Right cardiac atrium (tissue), 5 donors: ENCODE measurements around the gene RSPH10B2. TPM values are rescaled to one million over a fixed set of nuclear protein-coding genes. Genes with fewer than 3 reads are reported as not detected.
"Not testable (repeated sequence)": the region's sequence is repeated elsewhere in the genome, so short reads cannot be mapped to it uniquely, and the experiment has no call there.

Experiments
- ATAC-seq, 2 donors: fragments of 200-7000 bp; cut with Tn5 transposase; one replicate each; pipeline versions ENCODE4 v1.8.0 to v1.9.1; 2020; ENCODE audit warnings: moderate library complexity in 2 of 2, mild to moderate bottlenecking in 1 of 2
- DNase-seq, 3 donors: peaks; one replicate each; pipeline ENCODE4 v3.0.0-alpha.2; 2020
- H3K27ac ChIP-seq: one replicate; pipeline ENCODE4 v1.5.1; 2013; ENCODE audit warnings: mild to moderate bottlenecking, low read length, control low read depth, moderate library complexity
- H3K27me3 ChIP-seq: one replicate; pipeline ENCODE4 v1.6.1; 2013; ENCODE audit not compliant: control insufficient read depth, insufficient read depth
- H3K4me1 ChIP-seq: one replicate; pipeline ENCODE4 v1.6.1; 2013; ENCODE audit warnings: low read length; ENCODE audit not compliant: control insufficient read depth, insufficient read depth
- H3K4me3 ChIP-seq: one replicate; pipeline ENCODE4 v1.5.1; 2013; ENCODE audit warnings: low read length, control low read depth
- H3K9me3 ChIP-seq: one replicate; pipeline ENCODE4 v1.6.1; 2013; ENCODE audit warnings: low read length; ENCODE audit not compliant: control insufficient read depth
- whole genome bisulfite sequencing: extraction: QIAGEN DNeasy Blood & Tissue Kit; methylation state at CpG from one replicate; pipeline ENCODE4 v1.1.7; 2013; 5-methylcytosine and 5-hydroxymethylcytosine counted together
- intact Hi-C, 4 donors: fragments of 100-400 bp; cut with DNase I; formaldehyde crosslinking; loops; one replicate each; pipeline versions ENCODE4 v1.11.0 to v1.14.0; 2022 to 2023
- polyA plus RNA-seq: library from polyadenylated mRNA; stranded (reverse); fragments of 200-250 nt; gene quantifications from one replicate; pipeline ENCODE4 v1.2.3, GENCODE V29; 2013
- total RNA-seq, 4 donors: library from RNA; stranded (reverse); fragmentation: NEBNext Ultra II Directional; extraction: Animal tissue kit (Norgen Biotek cat#: 25700); gene quantifications; one replicate each; pipeline ENCODE4 v1.2.1, GENCODE V29; 2021
- donor health status: healthy with polysubstance abuse.
- donor health status: DM: no; HTN: yes; CAD: no.
- donor health status: DM: no; HTN: no; CAD: no.
- donor health status: DM: no; HTN: yes; CAD: no; lungs with severe emphysema.
- donor health status: DM: yes; HTN: yes; CAD: no.

Gene RSPH10B2
- total and polyA plus RNA-seq, 5 donors = 0.24 to 0.34 (median 0.25) TPM; not detected in 2

DNA sequence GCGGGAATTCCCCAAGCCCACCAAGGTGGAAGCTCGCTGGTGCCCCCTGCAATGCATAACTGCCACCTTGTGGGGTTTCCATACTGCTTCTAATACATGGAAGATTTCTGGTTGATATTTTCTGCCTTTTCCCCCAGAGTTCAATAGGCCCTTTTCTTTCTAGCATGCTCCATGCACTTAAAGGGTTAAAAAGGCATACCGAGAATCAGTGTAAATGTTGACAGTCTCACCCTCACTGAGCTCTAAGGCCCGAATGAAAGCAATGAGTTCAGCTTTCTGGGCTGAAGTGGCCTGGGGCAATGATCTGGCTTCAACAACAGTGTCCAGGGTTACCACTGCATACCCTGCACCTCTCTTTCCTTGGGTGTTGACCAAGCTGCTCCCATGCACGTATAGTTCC lies 89.2 kb downstream of the RSPH10B2 start:
- H3K9me3 ChIP-seq, H3K4me1 ChIP-seq, DNase-seq, H3K27me3 ChIP-seq, H3K4me3 ChIP-seq, H3K27ac ChIP-seq, intact Hi-C loops, ATAC-seq: not testable (repeated sequence)
- WGBS = 21% methylated on average over 5 of the region's 5 CpGs

DNA sequence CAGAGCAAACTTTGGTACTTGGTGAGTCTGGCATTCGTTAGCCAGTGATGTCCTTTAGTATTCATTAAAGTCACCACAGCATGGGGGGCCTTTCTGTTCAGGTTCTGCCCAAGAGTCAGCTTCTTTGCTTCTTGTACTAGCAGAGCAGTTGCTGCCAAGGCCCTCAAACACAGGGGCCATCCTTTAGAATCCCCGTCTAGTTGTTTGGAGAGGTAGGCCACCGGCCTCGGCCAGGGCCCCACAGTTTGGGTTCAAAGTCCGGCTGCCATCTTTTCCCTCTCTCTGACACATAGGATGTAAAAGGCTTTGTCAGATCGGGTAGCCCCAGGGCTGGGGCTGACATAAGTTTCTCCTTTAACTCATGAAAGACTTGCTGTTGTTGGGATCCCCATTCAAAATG lies 89.8 kb downstream of the RSPH10B2 start:
- H3K4me3 ChIP-seq, H3K9me3 ChIP-seq, intact Hi-C loops, H3K27me3 ChIP-seq, ATAC-seq, DNase-seq, H3K27ac ChIP-seq, H3K4me1 ChIP-seq: not testable (repeated sequence)
- WGBS = 72% methylated on average over 6 of the region's 6 CpGs

DNA sequence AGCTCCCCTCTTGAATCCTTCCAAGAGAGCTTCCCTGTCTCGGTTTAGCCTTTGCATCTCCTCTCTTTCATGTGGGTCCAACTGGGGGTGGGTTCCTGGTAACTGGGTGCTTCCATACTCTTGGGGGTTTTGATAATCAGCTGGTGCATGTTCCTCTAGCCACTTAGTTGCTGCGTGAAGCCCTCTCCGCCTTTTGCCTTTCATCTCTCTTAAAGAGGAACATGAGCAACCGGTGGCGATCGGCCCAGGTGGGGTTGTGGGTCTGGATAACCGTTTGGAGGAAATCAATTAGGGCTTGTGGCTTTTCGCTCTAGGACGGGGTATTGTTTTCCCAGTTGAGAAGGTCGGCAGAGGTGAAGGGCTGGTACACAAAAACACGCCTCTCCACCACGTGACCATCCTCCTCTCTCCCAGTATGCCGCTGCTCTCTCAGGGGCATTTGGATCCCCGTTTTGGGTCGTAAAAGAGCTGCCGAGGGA lies 92.1 kb downstream of the RSPH10B2 start:
- ATAC-seq, H3K9me3 ChIP-seq, H3K27me3 ChIP-seq, intact Hi-C loops, H3K4me3 ChIP-seq, H3K27ac ChIP-seq, DNase-seq, H3K4me1 ChIP-seq: not testable (repeated sequence)
- 68% methylated on average over 16 of the region's 16 CpGs for WGBS

DNA sequence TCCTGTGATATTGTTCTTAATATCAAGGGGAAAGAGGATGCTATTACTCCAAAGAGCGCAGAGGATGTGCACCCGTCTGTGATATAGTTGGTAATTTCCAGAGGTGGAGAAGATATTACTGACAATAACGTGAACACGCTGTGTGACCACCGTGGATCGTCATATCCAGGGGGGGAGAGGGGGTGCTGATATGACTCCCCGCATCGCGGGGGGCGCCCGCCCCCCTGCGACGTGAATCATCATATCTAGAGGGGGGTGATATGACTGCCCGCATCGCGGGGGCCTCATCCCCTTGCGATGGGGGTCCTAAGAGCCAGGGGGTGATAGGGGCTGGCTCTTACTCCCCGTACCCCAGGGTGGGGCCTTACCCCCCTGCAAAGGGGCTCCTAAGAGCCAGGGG lies 93.8 kb downstream of the RSPH10B2 start:
- H3K4me3 ChIP-seq, DNase-seq, H3K9me3 ChIP-seq, intact Hi-C loops, H3K27ac ChIP-seq, H3K4me1 ChIP-seq, H3K27me3 ChIP-seq, ATAC-seq: not testable (repeated sequence)
- 88% methylated on average over 18 of the region's 18 CpGs for WGBS

Other genes starting within 250 kb of the RSPH10B2 start
- gene GRID2IP, start 202.6 kb upstream of the RSPH10B2 start, total RNA-seq = under 1 TPM in 2 of 4 donors, not detected in 2; 0.09 to 0.20 TPM
- gene GRID2IP, start 202.6 kb upstream of the RSPH10B2 start, polyA plus RNA-seq = 0.05 TPM
- 10 to 100 TPM; 43.0 to 51.7 (median 46.3) TPM for gene ZDHHC4, start 176.6 kb upstream of the RSPH10B2 start, total RNA-seq
- 37.1 TPM for gene ZDHHC4, start 176.6 kb upstream of the RSPH10B2 start, polyA plus RNA-seq
- 10 to 100 TPM; 15.6 to 18.7 (median 17.3) TPM for gene INTS15, start 164.1 kb upstream of the RSPH10B2 start, total RNA-seq
- 9.4 TPM for gene INTS15, start 164.1 kb upstream of the RSPH10B2 start, polyA plus RNA-seq
- 10 to 100 TPM; 12.4 to 20.6 (median 17.2) TPM for gene ZNF853, start 138.5 kb upstream of the RSPH10B2 start, total RNA-seq
- gene ZNF853, start 138.5 kb upstream of the RSPH10B2 start, polyA plus RNA-seq = 8.2 TPM
- gene ZNF316, start 116.8 kb upstream of the RSPH10B2 start, total RNA-seq = 10 to 100 TPM; 14.8 to 20.7 (median 17.3) TPM
- 11.7 TPM for gene ZNF316, start 116.8 kb upstream of the RSPH10B2 start, polyA plus RNA-seq
- gene ZNF12, start 47.2 kb upstream of the RSPH10B2 start, total RNA-seq = 10 to 100 TPM; 18.2 to 25.3 (median 20.9) TPM
- gene ZNF12, start 47.2 kb upstream of the RSPH10B2 start, polyA plus RNA-seq = 9.6 TPM
- gene CCZ1B, start 72.2 kb downstream of the RSPH10B2 start, total RNA-seq = 10 to 100 TPM; 30.9 to 51.3 (median 41.2) TPM
- gene CCZ1B, start 72.2 kb downstream of the RSPH10B2 start, polyA plus RNA-seq = 22.6 TPM